CD4-positive, alpha-beta T cell (primary cell): ENCODE data around the gene PIK3CD. TPM values are rescaled to one million over a fixed set of nuclear protein-coding genes. Genes with fewer than 3 reads are reported as not detected.
A peak's percentile ranks its signal among the peaks of the same experiment; 100 is the strongest.

Source experiments
- ATAC-seq: fragments of 200-7000 bp; cut with Tn5 transposase; one replicate; pipeline ENCODE4 v1.10.0; 2022; ENCODE audit warnings: mild to moderate bottlenecking; ENCODE audit not compliant: poor library complexity
- CTCF ChIA-PET: fragments of 350-600 bp; sonication (Branson Sonifier 250); formaldehyde crosslinking; loops from one replicate; lab custom pipeline; 2021; ENCODE audit warnings: antibody characterized with exemption, inconsistent platforms; lab: Charles Lee
- POLR2A ChIA-PET: fragments of 350-600 bp; sonication (Branson Sonifier 250); formaldehyde crosslinking; loops from one replicate; lab custom pipeline; 2021; ENCODE audit warnings: antibody characterized with exemption, inconsistent platforms; lab: Charles Lee
- DNase-seq, 14 experiments: peaks; one replicate each; pipeline ENCODE4 v3.0.0-alpha.2; 2013 to 2020; ENCODE audit warnings: mixed read lengths in 2 of 14
- H3K27ac ChIP-seq, 2 donors: one replicate each; pipeline versions ENCODE4 v1.5.1 to v1.7.0; 2013; ENCODE audit warnings: low read length in 2 of 2, low read depth in 1 of 2, mild to moderate bottlenecking in 1 of 2
- H3K27me3 ChIP-seq, 2 experiments: 1 replicate in 1 of 2; 2 replicates in 1 of 2; pipeline versions ENCODE4 v1.6.1 to v1.7.0; 2013; ENCODE audit warnings: low read length in 2 of 2, control low read depth in 1 of 2, mild to moderate bottlenecking in 1 of 2, moderate library complexity in 1 of 2; ENCODE audit not compliant: insufficient read depth in 2 of 2, control insufficient read depth in 1 of 2
- H3K36me3 ChIP-seq: one replicate; pipeline ENCODE4 v1.6.1; 2013; ENCODE audit warnings: low read length, control low read depth; ENCODE audit not compliant: insufficient read depth
- H3K4me1 ChIP-seq: one replicate; pipeline ENCODE4 v1.6.1; 2013; ENCODE audit warnings: low read length, control low read depth; ENCODE audit not compliant: insufficient read depth
- H3K4me3 ChIP-seq: one replicate; pipeline ENCODE4 v1.5.1; 2013; ENCODE audit warnings: mild to moderate bottlenecking, low read length, moderate library complexity
- H3K9me3 ChIP-seq, 2 experiments: 1 replicate in 1 of 2; 2 replicates in 1 of 2; pipeline versions ENCODE4 v1.6.1 to v1.7.0; 2013; ENCODE audit warnings: low read length in 2 of 2, mild to moderate bottlenecking in 2 of 2, control low read depth in 1 of 2, moderate library complexity in 1 of 2; ENCODE audit not compliant: control insufficient read depth in 1 of 2, insufficient read depth in 1 of 2
- H3K27ac Mint-ChIP-seq: one replicate; pipeline ENCODE4 v1.8.0; 2020; ENCODE audit warnings: mixed read lengths
- H3K27me3 Mint-ChIP-seq: one replicate; pipeline ENCODE4 v1.8.0; 2021; ENCODE audit warnings: mixed read lengths
- H3K36me3 Mint-ChIP-seq: one replicate; pipeline ENCODE4 v1.8.0; 2021; ENCODE audit warnings: low read depth, mixed read lengths
- H3K4me1 Mint-ChIP-seq: one replicate; pipeline ENCODE4 v1.8.0; 2021; ENCODE audit warnings: low read depth, mixed read lengths
- H3K4me3 Mint-ChIP-seq: one replicate; pipeline ENCODE4 v1.8.0; 2020; ENCODE audit warnings: mild to moderate bottlenecking, mixed read lengths
- H3K9me3 Mint-ChIP-seq: one replicate; pipeline ENCODE4 v1.8.0; 2020; ENCODE audit warnings: mixed read lengths
- intact Hi-C, 2 experiments: fragments of 100-400 bp; cut with DNase I in 1 of 2; cut with micrococcal nuclease in 1 of 2; formaldehyde crosslinking; loops; one replicate each; pipeline versions ENCODE4 v1.15.1 to v1.9.0; 2023 to 2025; cut with DNase I, micrococcal nuclease
- total RNA-seq, 174 experiments: library from RNA in 2 of 174; stranded (reverse) in 2 of 174; gene quantifications; one replicate each; pipeline ENCODE4 v1.2.3 and lab custom pipeline; 2021 to 2026
- TF ChIP-seq, protein P1 (sequence below): fragments of 200-600 bp; IDR thresholded peaks from one replicate; pipeline ENCODE4 v1.8.0; 2022; ENCODE audit warnings: antibody characterized with exemption, mild to moderate bottlenecking

Gene PIK3CD
- total RNA-seq, 2 experiments from 2014 or later, result 202 to 213 TPM

GRCh38 chr1:9736241-9736640 lies 84.7 kb downstream of the PIK3CD start:
- POLR2A ChIA-PET, result interaction anchor here (2.1 kb wide), 1 partner anchor 19 kb away, joined by 7 read pairs; no protein-coding TSS in a partner anchor
- no peak overlapping the region for H3K4me3 Mint-ChIP-seq
- CTCF ChIA-PET, result no interaction called here
- peaks cover 25% of the 10 kb centered on the region for H3K4me1 ChIP-seq
- DNase-seq (no peak), ATAC-seq (no peak)
- TF ChIP-seq, protein P1, sequence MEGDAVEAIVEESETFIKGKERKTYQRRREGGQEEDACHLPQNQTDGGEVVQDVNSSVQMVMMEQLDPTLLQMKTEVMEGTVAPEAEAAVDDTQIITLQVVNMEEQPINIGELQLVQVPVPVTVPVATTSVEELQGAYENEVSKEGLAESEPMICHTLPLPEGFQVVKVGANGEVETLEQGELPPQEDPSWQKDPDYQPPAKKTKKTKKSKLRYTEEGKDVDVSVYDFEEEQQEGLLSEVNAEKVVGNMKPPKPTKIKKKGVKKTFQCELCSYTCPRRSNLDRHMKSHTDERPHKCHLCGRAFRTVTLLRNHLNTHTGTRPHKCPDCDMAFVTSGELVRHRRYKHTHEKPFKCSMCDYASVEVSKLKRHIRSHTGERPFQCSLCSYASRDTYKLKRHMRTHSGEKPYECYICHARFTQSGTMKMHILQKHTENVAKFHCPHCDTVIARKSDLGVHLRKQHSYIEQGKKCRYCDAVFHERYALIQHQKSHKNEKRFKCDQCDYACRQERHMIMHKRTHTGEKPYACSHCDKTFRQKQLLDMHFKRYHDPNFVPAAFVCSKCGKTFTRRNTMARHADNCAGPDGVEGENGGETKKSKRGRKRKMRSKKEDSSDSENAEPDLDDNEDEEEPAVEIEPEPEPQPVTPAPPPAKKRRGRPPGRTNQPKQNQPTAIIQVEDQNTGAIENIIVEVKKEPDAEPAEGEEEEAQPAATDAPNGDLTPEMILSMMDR, result no peak
- peaks cover 42% of the 10 kb centered on the region for H3K4me1 Mint-ChIP-seq
- intact Hi-C loops, result no loop called here
- H3K27me3 ChIP-seq, result no peaks in the 10 kb centered on the region
- peaks cover 0 to 7% of the 10 kb centered on the region in 2 experiments for H3K9me3 ChIP-seq
- H3K36me3 Mint-ChIP-seq, result peaks cover 92% of the 10 kb centered on the region
- peaks cover 85% of the 10 kb centered on the region for H3K36me3 ChIP-seq
- no peaks in the 10 kb centered on the region for H3K9me3 Mint-ChIP-seq
- H3K27ac ChIP-seq, result no peak overlapping the region
- no peaks in the 10 kb centered on the region for H3K27me3 Mint-ChIP-seq
- H3K4me3 ChIP-seq, result no peak overlapping the region
- no peak overlapping the region for H3K27ac Mint-ChIP-seq

DNA sequence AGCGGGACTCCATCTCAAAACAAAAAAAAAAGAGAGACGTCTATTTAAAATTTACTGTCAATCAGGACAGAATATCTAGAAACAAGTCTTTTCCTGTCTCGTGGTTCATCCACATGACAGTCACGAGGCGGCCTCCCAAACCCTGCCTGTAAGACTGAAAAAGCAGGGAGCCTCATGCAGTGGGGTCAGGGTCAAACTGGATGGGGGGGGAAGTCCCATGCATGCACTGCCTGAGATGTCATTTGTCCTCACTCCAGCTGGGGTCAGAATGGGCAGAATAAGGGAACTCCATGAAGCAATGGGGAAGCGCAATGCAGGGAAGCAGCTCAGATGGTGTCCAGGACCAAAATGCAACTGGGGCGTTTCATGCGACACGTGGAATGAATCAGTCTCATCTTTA lies 85.5 kb downstream of the PIK3CD start:
- ATAC-seq (no peak), DNase-seq (no peak)
- TF ChIP-seq, protein P1, result no peak
- Mint-ChIP-seq H3K27ac (peak overlapping the region; percentile 77), H3K9me3 (no peaks in the 10 kb centered on the region), H3K36me3 (peaks cover 92% of the 10 kb centered on the region), H3K4me1 (peaks cover 34% of the 10 kb centered on the region), H3K4me3 (no peak overlapping the region), H3K27me3 (no peaks in the 10 kb centered on the region)
- H3K27ac ChIP-seq, result no peak overlapping the region
- peaks cover 20% of the 10 kb centered on the region for H3K4me1 ChIP-seq
- CTCF ChIA-PET, result no interaction called here
- intact Hi-C loops, result no loop called here
- H3K4me3 ChIP-seq, result no peak overlapping the region
- H3K9me3 ChIP-seq, result peaks cover 0 to 7% of the 10 kb centered on the region in 2 experiments
- H3K36me3 ChIP-seq, result peaks cover 83% of the 10 kb centered on the region
- no peaks in the 10 kb centered on the region for H3K27me3 ChIP-seq
- POLR2A ChIA-PET, result interaction anchor here (1.8 kb wide), 1 partner anchor 19 kb away, joined by 6 read pairs; no protein-coding TSS in a partner anchor

GRCh38 chr1:9737671-9738070 lies 86.1 kb downstream of the PIK3CD start:
- CTCF ChIA-PET, result no interaction called here
- intact Hi-C loops, result no loop called here

More at GRCh38 chr1:9737671-9738070, 86.1 kb downstream of the PIK3CD start:
- no peaks in the 10 kb centered on the region for H3K27me3 Mint-ChIP-seq
- H3K4me1 Mint-ChIP-seq, result peaks cover 28% of the 10 kb centered on the region
- H3K36me3 Mint-ChIP-seq, result peaks cover 90% of the 10 kb centered on the region
- H3K9me3 ChIP-seq, result peaks cover 0 to 7% of the 10 kb centered on the region in 2 experiments
- peak overlapping the region; percentile 34 for H3K4me3 Mint-ChIP-seq
- DNase-seq, result no peak
- TF ChIP-seq, protein P1, result no peak
- ATAC-seq, result no peak
- H3K27ac ChIP-seq, result no peak overlapping the region
- no peaks in the 10 kb centered on the region for H3K9me3 Mint-ChIP-seq
- no peaks in the 10 kb centered on the region for H3K27me3 ChIP-seq
- H3K27ac Mint-ChIP-seq, result peak overlapping the region; percentile 77
- no peak overlapping the region for H3K4me3 ChIP-seq
- peaks cover 80% of the 10 kb centered on the region for H3K36me3 ChIP-seq
- H3K4me1 ChIP-seq, result peaks cover 20% of the 10 kb centered on the region
- POLR2A ChIA-PET, result interaction anchor here (1.8 kb wide), 1 partner anchor 20 kb away, joined by 6 read pairs; no protein-coding TSS in a partner anchor
